ENCODE data around the gene MICAL2.

Gene MICAL2

DNA sequence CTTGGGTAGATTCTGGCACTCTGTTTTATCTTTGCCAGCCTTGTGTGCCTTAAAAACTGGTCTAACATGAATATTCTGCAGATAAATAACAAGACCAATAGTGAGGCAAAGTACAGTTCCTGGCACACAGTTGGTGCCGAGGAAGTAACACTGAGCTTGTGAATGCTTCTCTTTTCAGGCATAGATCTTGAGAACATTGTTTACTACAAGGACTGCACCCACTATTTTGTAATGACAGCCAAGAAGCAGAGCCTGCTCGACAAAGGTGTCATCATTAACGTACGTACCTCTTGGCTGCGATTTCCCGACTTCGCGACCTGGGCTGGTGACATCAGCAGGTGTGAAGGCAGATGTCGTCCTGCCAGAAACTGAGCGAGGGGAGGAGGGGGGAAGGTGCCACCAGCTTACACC is 105.7 kb downstream of the MICAL2 start:
- no peak for DNase-seq

- no peak for DNase-seq
Measured at GRCh38 chr11:12216671-12217374, 106.4 kb downstream of the MICAL2 start.

- no peak for DNase-seq
Measured at GRCh38 chr11:12217879-12218278, 107.5 kb downstream of the MICAL2 start.

DNA sequence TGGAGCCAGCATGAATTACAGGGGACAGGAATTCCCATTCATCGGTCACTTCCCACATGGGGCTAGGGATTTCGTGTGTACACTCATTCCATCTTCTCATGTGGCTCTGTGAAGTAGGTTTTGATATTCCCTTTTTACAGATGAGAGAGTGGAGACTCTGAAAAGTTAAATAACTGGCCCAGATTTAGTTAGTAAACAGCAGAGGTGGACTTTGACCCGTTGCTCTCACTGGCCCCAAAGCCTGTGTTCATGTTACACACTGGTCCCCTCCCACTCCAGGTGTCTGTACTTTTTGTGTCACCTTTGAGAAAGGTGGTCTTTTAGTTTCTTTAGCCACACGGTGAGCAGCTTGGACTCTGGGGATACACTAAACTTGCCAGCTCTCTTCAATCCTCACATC is 108.5 kb downstream of the MICAL2 start:
- no peak for DNase-seq

- DNase-seq = no peak
Measured at GRCh38 chr11:12219757-12220156, 109.4 kb downstream of the MICAL2 start.

DNA sequence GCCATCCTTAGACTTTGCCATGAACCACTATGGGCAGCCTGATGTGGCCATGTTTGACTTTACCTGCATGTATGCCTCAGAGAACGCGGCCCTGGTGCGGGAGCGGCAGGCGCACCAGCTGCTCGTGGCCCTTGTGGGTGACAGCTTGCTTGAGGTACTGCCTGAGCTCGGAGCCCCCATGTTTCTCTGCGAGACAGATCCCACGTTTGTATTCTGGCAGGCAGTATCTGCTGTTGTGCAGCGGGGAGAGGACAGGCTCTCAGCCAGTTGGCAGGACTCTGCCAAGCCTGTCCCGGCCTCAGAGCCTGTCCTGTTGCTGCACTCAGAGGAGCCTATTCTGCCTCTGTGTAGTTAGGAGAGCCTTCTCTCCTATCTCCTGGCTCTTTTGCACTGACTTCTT is 109.9 kb downstream of the MICAL2 start:
- no peak for DNase-seq

GRCh38 chr11:12221051-12221535 is 110.7 kb downstream of the MICAL2 start:
- DNase-seq = no peak

- no peak for DNase-seq
Measured at GRCh38 chr11:12222055-12222792, 111.8 kb downstream of the MICAL2 start.

- no peak for DNase-seq
Measured at GRCh38 chr11:12223771-12224536, 113.6 kb downstream of the MICAL2 start.

DNA sequence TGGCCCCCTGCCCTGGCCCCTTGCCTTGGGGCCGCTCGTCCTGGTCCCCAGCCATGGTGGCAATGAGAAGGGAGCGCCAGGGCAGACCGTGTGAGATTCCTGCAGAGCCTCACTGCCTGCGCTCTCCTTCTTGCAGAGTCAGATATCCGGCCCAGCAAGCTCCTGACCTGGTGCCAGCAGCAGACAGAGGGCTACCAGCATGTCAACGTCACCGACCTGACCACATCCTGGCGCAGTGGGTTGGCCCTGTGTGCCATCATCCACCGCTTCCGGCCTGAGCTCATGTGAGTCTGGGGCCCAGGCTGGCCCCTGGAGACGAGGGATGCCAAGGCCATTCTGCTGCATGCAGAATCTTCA is 114.1 kb downstream of the MICAL2 start:
- peak; percentile 31 for DNase-seq

- no peak for DNase-seq
Measured at GRCh38 chr11:12225046-12225739, 114.8 kb downstream of the MICAL2 start.

DNA sequence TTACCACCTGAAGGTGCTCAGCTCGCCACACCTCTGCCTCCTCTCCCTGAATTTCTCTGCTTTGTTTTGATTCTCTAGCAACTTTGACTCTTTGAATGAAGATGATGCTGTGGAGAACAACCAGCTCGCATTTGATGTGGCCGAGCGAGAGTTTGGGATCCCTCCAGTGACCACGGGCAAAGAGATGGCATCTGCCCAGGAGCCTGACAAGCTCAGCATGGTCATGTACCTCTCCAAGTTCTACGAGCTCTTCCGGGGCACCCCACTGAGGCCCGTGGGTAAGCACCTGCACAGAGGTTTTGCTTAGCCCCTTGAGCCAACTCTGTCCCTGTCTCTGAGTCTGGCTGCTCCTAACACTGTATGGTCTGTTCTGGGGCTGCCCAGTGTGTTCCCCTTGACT is 115.7 kb downstream of the MICAL2 start:
- DNase-seq = no peak

DNA sequence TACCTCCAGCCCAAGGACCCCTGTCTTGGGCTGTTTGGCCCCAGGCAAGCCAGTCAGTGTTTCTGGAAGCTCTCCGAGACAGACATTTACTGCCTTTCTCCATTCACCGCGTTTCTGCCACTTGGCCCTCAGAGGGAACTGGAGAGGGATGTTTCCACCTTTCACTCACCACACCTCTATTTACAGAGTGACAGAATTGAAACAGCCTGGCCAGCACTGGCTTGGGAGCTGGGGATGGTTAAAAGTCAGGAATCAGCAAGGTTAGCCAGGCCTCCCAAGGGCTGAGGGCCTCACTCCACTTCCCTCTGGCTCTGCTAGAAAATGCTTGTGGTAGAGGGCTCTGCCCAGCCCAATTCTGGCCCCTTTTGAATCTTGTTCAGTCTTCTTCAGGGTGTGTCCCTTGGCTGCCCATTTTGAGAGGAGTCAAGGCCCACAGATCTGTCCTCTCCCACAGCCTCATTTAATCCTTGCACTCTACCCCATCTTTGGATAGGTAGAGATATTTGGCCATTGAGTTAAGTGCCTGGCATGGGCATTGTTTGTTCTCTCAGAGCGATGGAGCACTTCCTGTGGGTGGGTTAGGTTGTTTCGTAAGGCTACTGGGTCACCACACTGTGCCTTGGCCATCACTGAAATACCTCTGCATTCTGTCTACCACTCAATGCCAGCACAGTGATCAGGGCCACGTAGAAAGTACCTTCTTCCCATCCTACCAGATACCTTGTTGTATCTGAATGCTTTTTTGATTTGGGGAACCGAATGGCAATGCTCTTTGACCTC is 119.2 kb downstream of the MICAL2 start:
- DNase-seq = no peak

- no peak for DNase-seq
Measured at GRCh38 chr11:12232160-12232559, 121.8 kb downstream of the MICAL2 start.

DNA sequence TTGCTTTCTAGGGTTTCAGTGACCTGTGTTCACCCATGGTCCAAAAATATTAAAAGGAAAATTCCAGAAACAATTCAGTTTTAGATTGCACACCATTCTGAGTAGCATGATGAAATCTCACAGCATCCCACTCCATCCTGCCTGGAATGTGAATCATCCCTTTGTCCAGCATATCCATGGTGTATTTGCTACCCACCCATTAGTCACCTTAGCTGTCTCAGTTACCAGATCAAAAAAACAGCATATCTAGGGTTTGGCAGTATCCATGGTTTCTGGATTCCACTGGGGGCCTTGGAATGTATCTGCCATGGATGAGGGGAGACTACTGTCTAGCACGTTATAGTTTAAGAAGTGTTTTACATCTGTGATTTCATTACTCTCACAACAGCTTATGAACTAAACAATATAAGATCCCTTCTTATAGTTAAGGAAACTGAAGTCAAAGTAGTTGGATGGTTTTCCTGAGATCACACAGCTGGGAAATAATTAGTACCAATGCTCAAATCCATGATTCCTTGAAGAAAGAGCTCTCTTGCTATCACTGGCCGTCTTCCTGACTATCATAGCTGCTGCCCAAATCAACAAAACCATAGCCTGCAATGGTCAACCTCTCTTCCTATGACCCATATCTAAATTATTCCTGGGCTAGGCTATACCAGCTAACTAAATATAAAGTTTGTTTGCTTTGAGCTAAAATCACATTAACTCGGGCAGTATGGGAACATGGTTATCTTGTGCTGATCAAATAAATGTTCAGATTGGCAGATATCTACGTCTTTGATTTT is 122.6 kb downstream of the MICAL2 start:
- no peak for DNase-seq

GRCh38 chr11:12233602-12233925 is 123.2 kb downstream of the MICAL2 start:
- DNase-seq = no peak

DNA sequence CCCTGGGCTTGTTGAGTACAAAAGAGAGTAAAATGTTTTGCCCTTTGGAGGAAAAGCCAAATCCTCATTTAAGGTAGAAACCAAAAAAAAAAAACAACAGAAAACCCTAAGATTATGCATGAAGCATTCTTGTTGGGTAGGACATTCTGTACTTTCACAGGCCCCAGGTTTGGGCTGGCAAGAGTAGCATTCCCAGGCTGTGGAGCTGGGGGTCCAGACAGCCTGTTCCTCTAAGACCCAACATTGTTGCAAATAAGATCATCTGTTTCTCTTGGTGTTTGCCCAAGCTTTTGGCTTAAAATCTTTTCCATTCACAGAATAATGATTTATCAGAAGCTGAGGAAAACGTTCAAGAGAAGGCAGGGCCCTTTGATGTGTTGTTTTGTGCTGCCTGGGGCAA is 123.8 kb downstream of the MICAL2 start:
- no peak for DNase-seq

- DNase-seq = no peak
Measured at GRCh38 chr11:12235080-12235479, 124.7 kb downstream of the MICAL2 start.

- no peak for DNase-seq
Measured at GRCh38 chr11:12235553-12235946, 125.2 kb downstream of the MICAL2 start.

- DNase-seq = no peak
Measured at GRCh38 chr11:12235947-12236743, 125.8 kb downstream of the MICAL2 start.

DNA sequence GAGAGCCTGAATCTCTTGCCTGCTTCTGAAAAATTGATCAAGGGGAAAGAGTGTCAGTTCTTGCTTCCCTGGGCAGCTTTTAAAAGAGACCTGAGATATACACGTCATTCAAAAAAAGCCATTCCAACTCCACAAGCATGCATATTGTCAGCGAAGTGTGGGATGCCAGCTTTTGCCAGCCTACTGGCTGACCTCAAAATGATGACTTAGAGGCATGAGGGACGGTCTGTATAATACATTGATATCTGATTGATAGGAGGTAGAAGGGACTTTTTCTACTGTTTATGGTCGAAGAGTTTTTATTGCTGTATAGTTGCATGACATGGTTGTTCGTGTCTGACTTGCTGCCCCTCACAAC is 126.3 kb downstream of the MICAL2 start:
- no peak for DNase-seq
